HEK293 (cell line): ENCODE results near the gene LGALS7.

Experiments used
- BCL6B ChIP-seq: fragments of 450-650 bp; formaldehyde crosslinking; IDR thresholded peaks from 2 replicates; pipeline ENCODE4 v1.5.1; 2017; ENCODE audit warnings: missing biosample characterization, missing genetic modification characterization
- CTCF ChIP-seq: fragments of 450-650 bp; formaldehyde crosslinking; IDR thresholded peaks from 2 replicates; pipeline ENCODE4 v1.5.1; 2016; ENCODE audit warnings: missing biosample characterization, missing genetic modification characterization
- ELK4 ChIP-seq: IDR thresholded peaks from 2 replicates; pipeline ENCODE4 v1.6.1; 2011; ENCODE audit warnings: mild to moderate bottlenecking, low read depth, low read length, borderline replicate concordance
- GLIS2 ChIP-seq: fragments of 450-650 bp; formaldehyde crosslinking; IDR thresholded peaks from 2 replicates; pipeline ENCODE4 v1.5.1; 2016; ENCODE audit warnings: missing biosample characterization, missing genetic modification characterization
- MZF1 ChIP-seq: fragments of 450-650 bp; formaldehyde crosslinking; IDR thresholded peaks from 2 replicates; pipeline ENCODE4 v1.5.1; 2017; ENCODE audit warnings: missing biosample characterization, missing genetic modification characterization, borderline replicate concordance
- OVOL3 ChIP-seq: fragments of 450-650 bp; formaldehyde crosslinking; IDR thresholded peaks from 2 replicates; pipeline ENCODE4 v1.5.1; 2016; ENCODE audit warnings: missing biosample characterization, missing genetic modification characterization
- SP2 ChIP-seq: fragments of 450-650 bp; formaldehyde crosslinking; IDR thresholded peaks from 2 replicates; pipeline ENCODE4 v1.5.1; 2016; ENCODE audit warnings: missing biosample characterization, missing genetic modification characterization
- ZBTB10 ChIP-seq: fragments of 450-650 bp; formaldehyde crosslinking; IDR thresholded peaks from 2 replicates; pipeline ENCODE4 v1.5.1; 2016; ENCODE audit warnings: missing biosample characterization, missing genetic modification characterization
- ZBTB48 ChIP-seq: fragments of 450-650 bp; formaldehyde crosslinking; IDR thresholded peaks from 2 replicates; pipeline ENCODE4 v1.5.1; 2016; ENCODE audit warnings: missing biosample characterization, missing genetic modification characterization
- ZBTB8A ChIP-seq: fragments of 450-650 bp; formaldehyde crosslinking; IDR thresholded peaks from 2 replicates; pipeline ENCODE4 v1.5.1; 2016; ENCODE audit warnings: missing biosample characterization, missing genetic modification characterization
- ZFP69B ChIP-seq: fragments of 450-650 bp; formaldehyde crosslinking; IDR thresholded peaks from 2 replicates; pipeline ENCODE4 v1.5.1; 2016; ENCODE audit warnings: missing biosample characterization, missing genetic modification characterization
- ZIC2 ChIP-seq: fragments of 450-650 bp; formaldehyde crosslinking; IDR thresholded peaks from 2 replicates; pipeline ENCODE4 v1.5.1; 2016; ENCODE audit warnings: missing biosample characterization, missing genetic modification characterization
- ZNF114 ChIP-seq: fragments of 450-650 bp; formaldehyde crosslinking; IDR thresholded peaks from 2 replicates; pipeline ENCODE4 v1.5.0; 2017; ENCODE audit warnings: missing biosample characterization, missing genetic modification characterization
- ZNF132 ChIP-seq: fragments of 450-650 bp; formaldehyde crosslinking; IDR thresholded peaks from 2 replicates; pipeline ENCODE4 v1.5.1; 2017; ENCODE audit warnings: missing biosample characterization, missing genetic modification characterization, borderline replicate concordance
- ZNF175 ChIP-seq: fragments of 450-650 bp; formaldehyde crosslinking; IDR thresholded peaks from 2 replicates; pipeline ENCODE4 v1.5.1; 2016; ENCODE audit warnings: missing biosample characterization, missing genetic modification characterization
- ZNF26 ChIP-seq: fragments of 450-650 bp; formaldehyde crosslinking; IDR thresholded peaks from 2 replicates; pipeline ENCODE4 v1.5.1; 2016; ENCODE audit warnings: missing biosample characterization, missing genetic modification characterization
- ZNF350 ChIP-seq: fragments of 450-650 bp; formaldehyde crosslinking; IDR thresholded peaks from 2 replicates; pipeline ENCODE4 v1.5.0; 2017; ENCODE audit warnings: missing biosample characterization, mild to moderate bottlenecking, missing genetic modification characterization
- ZNF48 ChIP-seq: fragments of 450-650 bp; formaldehyde crosslinking; IDR thresholded peaks from 2 replicates; pipeline ENCODE4 v1.5.1; 2016; ENCODE audit warnings: missing biosample characterization, missing genetic modification characterization
- ZNF513 ChIP-seq: fragments of 450-650 bp; IDR thresholded peaks from 2 replicates; pipeline ENCODE4 v1.5.1; 2018; ENCODE audit warnings: missing biosample characterization, missing genetic modification characterization
- ZNF561 ChIP-seq: fragments of 450-650 bp; IDR thresholded peaks from 2 replicates; pipeline ENCODE4 v1.5.1; 2018; ENCODE audit warnings: missing biosample characterization, missing genetic modification characterization, borderline replicate concordance
- ZNF596 ChIP-seq: fragments of 450-650 bp; IDR thresholded peaks from 2 replicates; pipeline ENCODE4 v1.5.0; 2018; ENCODE audit warnings: missing biosample characterization, mild to moderate bottlenecking, missing genetic modification characterization, moderate library complexity
- ZNF600 ChIP-seq: fragments of 450-650 bp; formaldehyde crosslinking; IDR thresholded peaks from 2 replicates; pipeline ENCODE4 v1.5.1; 2016; ENCODE audit warnings: missing biosample characterization, missing genetic modification characterization
- ZNF707 ChIP-seq: fragments of 450-650 bp; formaldehyde crosslinking; IDR thresholded peaks from 2 replicates; pipeline ENCODE4 v1.5.1; 2016; ENCODE audit warnings: missing biosample characterization, missing genetic modification characterization
- ZNF776 ChIP-seq: fragments of 450-650 bp; formaldehyde crosslinking; IDR thresholded peaks from 2 replicates; pipeline ENCODE4 v1.5.0; 2017; ENCODE audit warnings: missing biosample characterization, missing genetic modification characterization, borderline replicate concordance
- ZNF777 ChIP-seq: fragments of 450-650 bp; formaldehyde crosslinking; IDR thresholded peaks from 2 replicates; pipeline ENCODE4 v1.5.1; 2017; ENCODE audit warnings: missing biosample characterization, missing genetic modification characterization, borderline replicate concordance
- ZNF785 ChIP-seq: fragments of 450-650 bp; formaldehyde crosslinking; IDR thresholded peaks from 2 replicates; pipeline ENCODE4 v1.5.1; 2016; ENCODE audit warnings: missing biosample characterization, missing genetic modification characterization
- ZSCAN23 ChIP-seq: fragments of 450-650 bp; formaldehyde crosslinking; IDR thresholded peaks from 2 replicates; pipeline ENCODE4 v1.5.1; 2016; ENCODE audit warnings: missing biosample characterization, missing genetic modification characterization
- ZSCAN5A ChIP-seq: fragments of 450-650 bp; formaldehyde crosslinking; IDR thresholded peaks from 2 replicates; pipeline ENCODE4 v1.5.1; 2016; ENCODE audit warnings: missing biosample characterization, missing genetic modification characterization

The LGALS7 gene

GRCh38 chr19:38736036-38736412 lies 37.3 kb downstream of the LGALS7 start (continued):
- TF ChIP-seq ZSCAN23 (tag by site-specific recombination) (no peak), ZBTB10 (no peak), ZNF114 (no peak), ZSCAN5A (0 out of 2 replicates have a peak, but pooled peaks have one; percentile 39), ELK4 (no peak), ZNF513 (tag by site-specific recombination) (no peak), ZNF48 (no peak), ZNF26 (no peak), SP2 (tag by site-specific recombination) (peak; percentile 10; the same call in 1 of the 2 replicates), ZBTB48 (no peak), ZNF596 (0 out of 2 replicates have a peak, but pooled peaks have one; percentile 14), ZNF707 (tag by site-specific recombination) (no peak), OVOL3 (no peak), ZNF132 (tag by site-specific recombination) (no peak), CTCF (peak; percentile 8; the same call in 1 of the 2 replicates), GLIS2 (tag by site-specific recombination) (no peak; the same call in 1 of the 2 replicates), BCL6B (no peak), ZBTB8A (tag by site-specific recombination) (peak; percentile 40; the same call in 1 of the 2 replicates), ZNF785 (tag by site-specific recombination) (peak; percentile 53; the same call in 1 of the 2 replicates), ZIC2 (tag by site-specific recombination) (no peak), ZNF777 (no peak), ZNF561 (tag by site-specific recombination) (no peak), ZNF776 (tag by site-specific recombination) (no peak), ZNF350 (no peak), ZNF175 (tag by site-specific recombination) (no peak), ZNF600 (tag by site-specific recombination) (no peak), MZF1 (tag by site-specific recombination) (no peak), ZFP69B (tag by site-specific recombination) (no peak)
